K562 (cell line): ENCODE measurements around the gene LRRC47. TPM values are rescaled to one million over a fixed set of nuclear protein-coding genes. Genes with fewer than 3 reads are reported as not detected.

Experiments used
- ATAC-seq: fragments of 200-7000 bp; cut with Tn5 transposase; 3 replicates; pipeline ENCODE4 v1.9.1; 2020; ENCODE audit warnings: moderate library complexity
- BruUV-seq: library from RNA; stranded (reverse); fragments of 400-500 nt; replicated peaks from 2 replicates; lab custom pipeline; 2021; lab: Mats Ljungman, UMichigan
- CTCF ChIA-PET: fragments of 300-600 bp; formaldehyde crosslinking; extraction: SDS; loops from one replicate; lab custom pipeline; 2021; ENCODE audit warnings: low intra/inter-chr PET ratio; lab: Yijun Ruan, JAX
- POLR2A ChIA-PET: fragments of 300-600, 350-650 bp; sonication (Branson Sonifier 250); formaldehyde crosslinking; extraction: SDS; loops from one replicate; lab custom pipeline; 2021; ENCODE audit warnings: antibody characterized with exemption, inconsistent platforms; lab: Yijun Ruan, JAX
- DNase-seq, 4 experiments: peaks; one replicate each; pipeline versions ENCODE4 v3.0.0 to v3.0.0-alpha.2; 2011 to 2018; ENCODE audit warnings: low spot score in 3 of 4, mixed read lengths in 3 of 4; ENCODE audit errors: extremely low read depth in 1 of 4
- FAIRE-seq: peaks from 2 replicates; lab custom pipeline; 2011; peaks lifted over from hg19 to GRCh38; lab: Jason Lieb, UNC
- H2AFZ ChIP-seq: 2 replicates; pipeline ENCODE4 v1.6.0; 2011; ENCODE audit warnings: low read depth, low read length, control low read depth, inconsistent platforms
- H3K27ac ChIP-seq: fragments of 200-600 bp; 3 replicates; pipeline ENCODE4 v1.8.0; 2011; ENCODE audit warnings: low read depth, mild to moderate bottlenecking, control low read depth, inconsistent platforms, low read length, moderate library complexity, mixed read lengths; ENCODE audit errors: extremely low read depth
- H3K27me3 ChIP-seq, 2 experiments: fragments of 300-600 bp in 1 of 2; 2 replicates in 1 of 2; 3 replicates in 1 of 2; pipeline versions ENCODE4 v1.6.0 to v1.8.0; 2011; ENCODE audit warnings: inconsistent platforms in 2 of 2, low read length in 2 of 2, mild to moderate bottlenecking in 1 of 2, mixed read lengths in 1 of 2, moderate library complexity in 1 of 2; ENCODE audit not compliant: control insufficient read depth in 2 of 2, insufficient read depth in 2 of 2
- H3K36me3 ChIP-seq: fragments of 300-600 bp; 3 replicates; pipeline ENCODE4 v1.8.0; 2011; ENCODE audit warnings: mild to moderate bottlenecking, low read length, inconsistent platforms; ENCODE audit not compliant: control insufficient read depth, insufficient read depth
- H3K4me1 ChIP-seq, 2 experiments: fragments of 200-600 bp in 1 of 2; replicated peaks in 1 of 2; 2 replicates in 1 of 2; 3 replicates in 1 of 2; pipeline versions ENCODE4 v1.5.1 to v1.8.0; 2011; ENCODE audit warnings: inconsistent platforms in 2 of 2, low read length in 2 of 2, mild to moderate bottlenecking in 1 of 2, mixed read lengths in 1 of 2, moderate library complexity in 1 of 2; ENCODE audit not compliant: control insufficient read depth in 2 of 2, insufficient read depth in 2 of 2
- H3K4me2 ChIP-seq: 2 replicates; pipeline ENCODE4 v1.6.1; 2011; ENCODE audit warnings: low read length, control low read depth, inconsistent platforms, mixed read lengths; ENCODE audit not compliant: insufficient read depth
- H3K4me3 ChIP-seq: fragments of 200-600 bp; sonication (generic), shearing (Covaris generic); 2 replicates; pipeline ENCODE4 v1.5.1; 2016; ENCODE audit warnings: control low read depth, inconsistent platforms
- H3K79me2 ChIP-seq: fragments of 200-600 bp; 3 replicates; pipeline ENCODE4 v1.8.0; 2011; ENCODE audit warnings: low read length, inconsistent platforms; ENCODE audit not compliant: control insufficient read depth, insufficient read depth
- H3K9ac ChIP-seq, 2 experiments: 2 replicates each; pipeline versions ENCODE4 v1.6.0 to v1.6.1; 2011; ENCODE audit warnings: low read depth in 2 of 2, low read length in 2 of 2, control low read depth in 1 of 2, inconsistent platforms in 1 of 2, mild to moderate bottlenecking in 1 of 2, mixed read lengths in 1 of 2; ENCODE audit not compliant: insufficient read depth in 1 of 2
- H3K9me1 ChIP-seq: one replicate; pipeline ENCODE4 v1.6.0; 2011; ENCODE audit warnings: inconsistent platforms, mild to moderate bottlenecking, low read length, moderate library complexity; ENCODE audit not compliant: control insufficient read depth, insufficient read depth
- H3K9me3 ChIP-seq: replicated peaks from 2 replicates; pipeline ENCODE4 v1.5.1; 2011; ENCODE audit warnings: low read depth, low read length, inconsistent platforms; ENCODE audit not compliant: control insufficient read depth, insufficient read depth
- H4K20me1 ChIP-seq: replicated peaks from 2 replicates; pipeline ENCODE4 v1.6.1; 2011; ENCODE audit warnings: low read length, inconsistent platforms, mixed read lengths; ENCODE audit not compliant: control insufficient read depth, insufficient read depth
- ELF2 ChIP-seq: fragments of 250-450 bp; sonication (Bioruptor Pico); IDR thresholded peaks from 2 replicates; pipeline ENCODE4 v1.5.0; 2021; ENCODE audit warnings: mild to moderate bottlenecking
- HMGN3 ChIP-seq: IDR thresholded peaks from 2 replicates; pipeline ENCODE4 v1.6.1; 2011; ENCODE audit warnings: borderline replicate concordance, low read depth, mild to moderate bottlenecking, mixed read lengths, low read length; ENCODE audit not compliant: insufficient read length; ENCODE audit errors: extremely low read depth
- JUNB ChIP-seq: fragments of 450-650 bp; formaldehyde crosslinking; conservative IDR thresholded peaks from 2 replicates; pipeline ENCODE4 v1.4.0; 2020; ENCODE audit warnings: mild to moderate bottlenecking
- MAZ ChIP-seq, 2 experiments: fragments of 450-650 bp in 1 of 2; sonication (generic) in 1 of 2; formaldehyde crosslinking; IDR thresholded peaks in 1 of 2; conservative IDR thresholded peaks in 1 of 2; 2 replicates each; pipeline versions ENCODE4 v1.4.0 to v1.5.0; 2020; ENCODE audit warnings: mild to moderate bottlenecking in 1 of 2, missing genetic modification reagents in 1 of 2
- MYNN ChIP-seq, 2 experiments: sonication (generic); formaldehyde crosslinking in 1 of 2; IDR thresholded peaks; 2 replicates each; pipeline versions ENCODE4 v1.5.0 to v1.6.1; 2016 to 2020; ENCODE audit warnings: antibody characterized with exemption in 1 of 2, missing genetic modification reagents in 1 of 2
- NRF1 ChIP-seq, 2 experiments: fragments of 450-650 bp; IDR thresholded peaks in 1 of 2; conservative IDR thresholded peaks in 1 of 2; 2 replicates each; pipeline ENCODE4 v1.6.1; 2014; ENCODE audit warnings: mild to moderate bottlenecking in 2 of 2
- WGBS: fragments of 100-300 bp; shearing (Covaris generic); methylation state at CpG from one replicate; pipeline ENCODE4 v1.1.6; 2016; ENCODE audit warnings: low coverage, mixed read lengths; ENCODE audit not compliant: insufficient coverage; ENCODE audit errors: missing lambda C conversion rate; 5-methylcytosine and 5-hydroxymethylcytosine counted together
- in situ Hi-C: fragments of 300-500 bp; cut with MboI; formaldehyde crosslinking; loops from 4 replicates; pipeline ENCODE4 v1.15.0; 2018; ENCODE audit warnings: inconsistent platforms, mixed read lengths
- intact Hi-C: fragments of 100-400 bp; cut with micrococcal nuclease; formaldehyde crosslinking; loops from 2 replicates; pipeline ENCODE4 v1.14.2; 2022
- polyA plus RNA-seq, 8 experiments: library from polyadenylated mRNA; depleted of rRNA in 4 of 8; stranded (reverse) in 5 of 8; unstranded in 3 of 8; fragments of >200 nt; fragmentation: Nextera tagmentation in 2 of 8; fragmentation: Illumina TruSeq in 1 of 8; extraction: Ambion mirVana in 2 of 8; extraction: Trizol in 1 of 8; gene quantifications; 2 replicates each; pipeline versions ENCODE4 v1.2.1 to v1.2.3, GENCODE V29; 2011 to 2014; ENCODE audit warnings: inconsistent platforms in 1 of 8, missing spikeins in 1 of 8
- total RNA-seq, 7 experiments: library from RNA; depleted of rRNA in 6 of 7; stranded (reverse); fragments of >200 nt in 6 of 7; fragmentation: Illumina TruSeq in 2 of 7; extraction: Trizol in 2 of 7; gene quantifications; 2 replicates each; pipeline versions ENCODE4 v1.2.1 to v1.2.3, GENCODE V29; 2011 to 2021; ENCODE audit warnings: low replicate concordance in 1 of 7
- TF ChIP-seq, protein P1 (sequence below): fragments of 450-650 bp; IDR thresholded peaks from 2 replicates; pipeline ENCODE4 v1.6.1; 2016; ENCODE audit warnings: mild to moderate bottlenecking, moderate library complexity
- TF ChIP-seq, protein P2 (sequence below): fragments of 450-650 bp; IDR thresholded peaks from 2 replicates; pipeline ENCODE4 v1.6.1; 2016; ENCODE audit warnings: antibody characterized with exemption

Gene LRRC47
- total and polyA plus RNA-seq, 9 of the 15 experiments (the other 6 are each of a cell fraction or from before 2014, with no cell fraction given), result 4.6 to 68.0 (median 35.9) TPM

- intact Hi-C loops, result loop anchor here (2.0 kb wide), 1 partner anchor 28 kb away; no protein-coding TSS in a partner anchor
- H3K27me3 ChIP-seq, result no peaks in the 10 kb centered on the region
- peaks cover 37% of the 10 kb centered on the region; the same call in 2 of the 3 replicates for H3K36me3 ChIP-seq
- H3K9ac ChIP-seq, result peak overlapping the region; percentile 69 to 95
- H2AFZ ChIP-seq, result peak overlapping the region; percentile 51
- 6% methylated on average over 35 of the region's 35 CpGs for WGBS
- peaks cover 9% of the 10 kb centered on the region for H3K9me1 ChIP-seq
- in situ Hi-C loops, result no loop called here
- BruUV-seq, result no TSS peak
- H3K4me3 ChIP-seq, result peak overlapping the region; percentile 72
- H3K4me1 ChIP-seq, result peaks cover 35 to 61% of the 10 kb centered on the region in 2 experiments
- ChIA-PET CTCF (interaction anchor here (0.6 kb wide), 1 partner anchor 143 kb away, joined by 3 read pairs; no protein-coding TSS in a partner anchor), POLR2A (interaction anchor here (0.9 to 1.0 kb wide), 2 partner anchors 17 to 21 kb away, joined by 3 read pairs; no protein-coding TSS in a partner anchor)
- no peak for FAIRE-seq
- peak in 1 of 4 experiments; percentile 44 for DNase-seq
- H4K20me1 ChIP-seq, result peaks cover 16% of the 10 kb centered on the region; the same call in 1 of the 2 replicates
- H3K9me3 ChIP-seq, result no peaks in the 10 kb centered on the region
- H3K27ac ChIP-seq, result peak overlapping the region; percentile 47
- peaks cover 29% of the 10 kb centered on the region for H3K79me2 ChIP-seq
- ATAC-seq, result peak; percentile 32
- peak overlapping the region; percentile 87 for H3K4me2 ChIP-seq
- TF ChIP-seq ELF2 (CRISPR knock-in tag) (no peak), JUNB (CRISPR knock-in tag) (no peak), HMGN3 (peak; percentile 10), NRF1 (conservative IDR thresholded peaks at IDR 0.05 in 1 of 2, IDR thresholded peaks at IDR 0.05 in 1 of 2) (peak in 1 of 2 experiments; percentile 37; a peak in 2 of 4 replicates), MYNN (IDR thresholded peaks at IDR 0.05) (no peak), MYNN (CRISPR knock-in tag; IDR thresholded peaks at IDR 0.05) (no peak), MAZ (CRISPR knock-in tag; conservative IDR thresholded peaks at IDR 0.05 in 1 of 2, IDR thresholded peaks at IDR 0.05 in 1 of 2) (peak in 1 of 2 experiments; percentile 36; a peak in 1 of 4 replicates)
- TF ChIP-seq, protein P1, sequence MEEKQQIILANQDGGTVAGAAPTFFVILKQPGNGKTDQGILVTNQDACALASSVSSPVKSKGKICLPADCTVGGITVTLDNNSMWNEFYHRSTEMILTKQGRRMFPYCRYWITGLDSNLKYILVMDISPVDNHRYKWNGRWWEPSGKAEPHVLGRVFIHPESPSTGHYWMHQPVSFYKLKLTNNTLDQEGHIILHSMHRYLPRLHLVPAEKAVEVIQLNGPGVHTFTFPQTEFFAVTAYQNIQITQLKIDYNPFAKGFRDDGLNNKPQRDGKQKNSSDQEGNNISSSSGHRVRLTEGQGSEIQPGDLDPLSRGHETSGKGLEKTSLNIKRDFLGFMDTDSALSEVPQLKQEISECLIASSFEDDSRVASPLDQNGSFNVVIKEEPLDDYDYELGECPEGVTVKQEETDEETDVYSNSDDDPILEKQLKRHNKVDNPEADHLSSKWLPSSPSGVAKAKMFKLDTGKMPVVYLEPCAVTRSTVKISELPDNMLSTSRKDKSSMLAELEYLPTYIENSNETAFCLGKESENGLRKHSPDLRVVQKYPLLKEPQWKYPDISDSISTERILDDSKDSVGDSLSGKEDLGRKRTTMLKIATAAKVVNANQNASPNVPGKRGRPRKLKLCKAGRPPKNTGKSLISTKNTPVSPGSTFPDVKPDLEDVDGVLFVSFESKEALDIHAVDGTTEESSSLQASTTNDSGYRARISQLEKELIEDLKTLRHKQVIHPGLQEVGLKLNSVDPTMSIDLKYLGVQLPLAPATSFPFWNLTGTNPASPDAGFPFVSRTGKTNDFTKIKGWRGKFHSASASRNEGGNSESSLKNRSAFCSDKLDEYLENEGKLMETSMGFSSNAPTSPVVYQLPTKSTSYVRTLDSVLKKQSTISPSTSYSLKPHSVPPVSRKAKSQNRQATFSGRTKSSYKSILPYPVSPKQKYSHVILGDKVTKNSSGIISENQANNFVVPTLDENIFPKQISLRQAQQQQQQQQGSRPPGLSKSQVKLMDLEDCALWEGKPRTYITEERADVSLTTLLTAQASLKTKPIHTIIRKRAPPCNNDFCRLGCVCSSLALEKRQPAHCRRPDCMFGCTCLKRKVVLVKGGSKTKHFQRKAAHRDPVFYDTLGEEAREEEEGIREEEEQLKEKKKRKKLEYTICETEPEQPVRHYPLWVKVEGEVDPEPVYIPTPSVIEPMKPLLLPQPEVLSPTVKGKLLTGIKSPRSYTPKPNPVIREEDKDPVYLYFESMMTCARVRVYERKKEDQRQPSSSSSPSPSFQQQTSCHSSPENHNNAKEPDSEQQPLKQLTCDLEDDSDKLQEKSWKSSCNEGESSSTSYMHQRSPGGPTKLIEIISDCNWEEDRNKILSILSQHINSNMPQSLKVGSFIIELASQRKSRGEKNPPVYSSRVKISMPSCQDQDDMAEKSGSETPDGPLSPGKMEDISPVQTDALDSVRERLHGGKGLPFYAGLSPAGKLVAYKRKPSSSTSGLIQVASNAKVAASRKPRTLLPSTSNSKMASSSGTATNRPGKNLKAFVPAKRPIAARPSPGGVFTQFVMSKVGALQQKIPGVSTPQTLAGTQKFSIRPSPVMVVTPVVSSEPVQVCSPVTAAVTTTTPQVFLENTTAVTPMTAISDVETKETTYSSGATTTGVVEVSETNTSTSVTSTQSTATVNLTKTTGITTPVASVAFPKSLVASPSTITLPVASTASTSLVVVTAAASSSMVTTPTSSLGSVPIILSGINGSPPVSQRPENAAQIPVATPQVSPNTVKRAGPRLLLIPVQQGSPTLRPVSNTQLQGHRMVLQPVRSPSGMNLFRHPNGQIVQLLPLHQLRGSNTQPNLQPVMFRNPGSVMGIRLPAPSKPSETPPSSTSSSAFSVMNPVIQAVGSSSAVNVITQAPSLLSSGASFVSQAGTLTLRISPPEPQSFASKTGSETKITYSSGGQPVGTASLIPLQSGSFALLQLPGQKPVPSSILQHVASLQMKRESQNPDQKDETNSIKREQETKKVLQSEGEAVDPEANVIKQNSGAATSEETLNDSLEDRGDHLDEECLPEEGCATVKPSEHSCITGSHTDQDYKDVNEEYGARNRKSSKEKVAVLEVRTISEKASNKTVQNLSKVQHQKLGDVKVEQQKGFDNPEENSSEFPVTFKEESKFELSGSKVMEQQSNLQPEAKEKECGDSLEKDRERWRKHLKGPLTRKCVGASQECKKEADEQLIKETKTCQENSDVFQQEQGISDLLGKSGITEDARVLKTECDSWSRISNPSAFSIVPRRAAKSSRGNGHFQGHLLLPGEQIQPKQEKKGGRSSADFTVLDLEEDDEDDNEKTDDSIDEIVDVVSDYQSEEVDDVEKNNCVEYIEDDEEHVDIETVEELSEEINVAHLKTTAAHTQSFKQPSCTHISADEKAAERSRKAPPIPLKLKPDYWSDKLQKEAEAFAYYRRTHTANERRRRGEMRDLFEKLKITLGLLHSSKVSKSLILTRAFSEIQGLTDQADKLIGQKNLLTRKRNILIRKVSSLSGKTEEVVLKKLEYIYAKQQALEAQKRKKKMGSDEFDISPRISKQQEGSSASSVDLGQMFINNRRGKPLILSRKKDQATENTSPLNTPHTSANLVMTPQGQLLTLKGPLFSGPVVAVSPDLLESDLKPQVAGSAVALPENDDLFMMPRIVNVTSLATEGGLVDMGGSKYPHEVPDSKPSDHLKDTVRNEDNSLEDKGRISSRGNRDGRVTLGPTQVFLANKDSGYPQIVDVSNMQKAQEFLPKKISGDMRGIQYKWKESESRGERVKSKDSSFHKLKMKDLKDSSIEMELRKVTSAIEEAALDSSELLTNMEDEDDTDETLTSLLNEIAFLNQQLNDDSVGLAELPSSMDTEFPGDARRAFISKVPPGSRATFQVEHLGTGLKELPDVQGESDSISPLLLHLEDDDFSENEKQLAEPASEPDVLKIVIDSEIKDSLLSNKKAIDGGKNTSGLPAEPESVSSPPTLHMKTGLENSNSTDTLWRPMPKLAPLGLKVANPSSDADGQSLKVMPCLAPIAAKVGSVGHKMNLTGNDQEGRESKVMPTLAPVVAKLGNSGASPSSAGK, result peak; percentile 71; the same call in 1 of the 2 replicates
- TF ChIP-seq, protein P2, sequence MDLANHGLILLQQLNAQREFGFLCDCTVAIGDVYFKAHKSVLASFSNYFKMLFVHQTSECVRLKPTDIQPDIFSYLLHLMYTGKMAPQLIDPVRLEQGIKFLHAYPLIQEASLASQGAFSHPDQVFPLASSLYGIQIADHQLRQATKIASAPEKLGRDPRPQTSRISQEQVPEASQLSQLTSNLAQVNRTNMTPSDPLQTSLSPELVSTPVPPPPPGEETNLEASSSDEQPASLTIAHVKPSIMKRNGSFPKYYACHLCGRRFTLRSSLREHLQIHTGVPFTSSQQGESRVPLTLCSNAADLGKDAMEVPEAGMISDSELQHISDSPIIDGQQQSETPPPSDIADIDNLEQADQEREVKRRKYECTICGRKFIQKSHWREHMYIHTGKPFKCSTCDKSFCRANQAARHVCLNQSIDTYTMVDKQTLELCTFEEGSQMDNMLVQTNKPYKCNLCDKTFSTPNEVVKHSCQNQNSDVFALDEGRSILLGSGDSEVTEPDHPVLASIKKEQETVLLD, result 0 out of 2 replicates have a peak, but pooled peaks have one; percentile 24
Observed at GRCh38 chr1:3746389-3746829, 49.9 kb downstream of the LRRC47 start.
